ENCODE data around the gene TBXA2R. TPM values are rescaled to one million over a fixed set of nuclear protein-coding genes. Genes with fewer than 3 reads are reported as not detected.

The TBXA2R gene
- total and polyA plus RNA-seq, 2 of the 8 experiments (the other 6 are each of a cell fraction or from before 2014, with no cell fraction given): 0.39 to 0.50 TPM

DNA sequence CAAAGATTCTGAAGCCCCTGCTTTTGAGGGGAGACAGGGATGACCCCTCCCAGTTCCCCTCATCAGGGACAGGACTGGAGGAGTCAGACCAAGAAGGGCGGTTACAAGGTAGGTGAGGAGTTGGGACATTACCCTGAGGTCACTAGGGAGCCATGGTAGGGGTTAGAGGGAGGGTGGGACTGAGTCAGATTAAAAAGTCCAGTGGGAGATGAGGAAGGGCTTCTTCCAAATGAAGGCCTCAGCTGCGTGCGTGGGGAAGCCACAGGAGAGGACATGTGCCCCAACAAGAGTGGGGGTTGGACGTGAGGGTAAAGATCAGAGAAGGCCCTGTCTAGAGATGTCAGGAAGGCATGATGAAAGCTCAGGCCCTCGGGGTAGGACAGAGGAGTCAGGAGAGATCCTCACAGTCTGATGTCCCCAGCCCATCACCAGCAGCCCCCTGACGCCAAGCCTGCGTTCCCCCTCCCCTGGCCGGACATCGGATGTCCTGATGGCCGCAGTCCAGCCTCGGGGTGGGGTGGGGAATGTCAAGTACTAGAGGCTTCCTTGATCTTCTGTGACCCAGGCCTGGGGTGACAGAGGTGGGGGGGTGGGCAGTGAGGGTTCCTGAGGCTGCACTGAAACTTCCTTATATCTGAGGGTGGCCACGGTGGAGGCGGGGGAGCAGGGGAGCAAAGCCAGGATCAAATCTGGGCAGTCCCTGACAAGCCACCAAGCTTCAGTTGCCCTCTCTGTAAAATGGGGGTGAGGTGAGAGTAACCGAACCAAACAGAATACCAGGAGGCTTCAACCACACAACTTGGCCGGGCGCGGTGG lies 42.8 kb downstream of the TBXA2R start:
- no peak overlapping the region for H3K9ac ChIP-seq (replicated peaks in 1 of 4; ENCODE audit: extremely low read depth in 1 of 4, low read depth in 3 of 4, low read length in 3 of 4)

More for the DNA sequence above, 42.8 kb downstream of the TBXA2R start:
- ChIA-PET POLR2A (ENCODE audit: partially characterized antibody) (interaction anchor here (0.7 to 1.5 kb wide), 2 partner anchors 18 to 19 kb away, joined by 4 read pairs; no protein-coding TSS in a partner anchor), CTCF (ENCODE audit: partially characterized antibody) (interaction anchor here (0.6 to 1.8 kb wide), 3 partner anchors 11 to 23 kb away, joined by 3 to 8 read pairs (median 4); no protein-coding TSS in a partner anchor)
- WGBS, 2 experiments (ENCODE audit: extremely low coverage in 1 of 2, insufficient coverage in 1 of 2, insufficient read length in 1 of 2, insufficient replicate concordance in 2 of 2, low coverage in 1 of 2, low lambda C conversion rate in 2 of 2, missing lambda C conversion rate in 1 of 2): 86% methylated on average over 15 of the region's 17 CpGs; no CpG with 5 or more reads in 1 of the 2 experiments
- H2BK12ac ChIP-seq (ENCODE audit: low read depth, low read length): no peak overlapping the region
- H2BK15ac ChIP-seq (ENCODE audit: low read length): no peak overlapping the region
- H3K79me1 ChIP-seq (ENCODE audit: low read depth, low read length): no peaks in the 10 kb centered on the region
- H3K23me2 ChIP-seq (ENCODE audit: low read depth, low read length): no peaks in the 10 kb centered on the region
- no peak overlapping the region for H2BK5ac ChIP-seq (ENCODE audit: low read depth, low read length)
- peaks cover 0 to 7% (median 0%) of the 10 kb centered on the region in 4 experiments; a peak in 1 of 7 replicates for H3K27me3 ChIP-seq (replicated peaks in 1 of 4; ENCODE audit: control insufficient read depth in 3 of 4, extremely low read depth in 1 of 4, insufficient read depth in 3 of 4, low read length in 3 of 4)
- TF ChIP-seq KDM5A (IDR thresholded peaks at IDR 0.05; ENCODE audit: low read length) (no peak), KDM1A (IDR thresholded peaks at IDR 0.05; ENCODE audit: borderline replicate concordance, low read length) (peak; percentile 32; the same call in 1 of the 2 replicates)
- H3K9me3 ChIP-seq (ENCODE audit: insufficient read depth in 2 of 2, low read depth in 1 of 2, low read length in 1 of 2): no peaks in the 10 kb centered on the region
- no peak overlapping the region for H3K4ac ChIP-seq (replicated peaks; ENCODE audit: insufficient read length, low read depth, low read length)
- H4K91ac ChIP-seq (replicated peaks; ENCODE audit: insufficient read length, low read length): no peak overlapping the region
- no peak overlapping the region for H3K56ac ChIP-seq (replicated peaks; ENCODE audit: insufficient read length, low read depth, low read length)
- no peak overlapping the region for H3K27ac ChIP-seq (ENCODE audit: low read depth, low read length)
- DNase-seq (ENCODE audit: low read depth in 1 of 2, low spot score in 2 of 2) (no peak), FAIRE-seq (no peak)
- no peak overlapping the region for H2BK120ac ChIP-seq (replicated peaks; ENCODE audit: low read depth, low read length)
- no peak overlapping the region for H2AFZ ChIP-seq (ENCODE audit: low read length)
- H3K79me2 ChIP-seq (ENCODE audit: control insufficient read depth in 1 of 2, insufficient read depth in 2 of 2, low read length in 2 of 2): no peaks in the 10 kb centered on the region
- H4K20me1 ChIP-seq (replicated peaks in 1 of 2; ENCODE audit: control insufficient read depth in 1 of 2, insufficient read depth in 2 of 2, low read length in 2 of 2): no peaks in the 10 kb centered on the region
- no peak overlapping the region for H4K5ac ChIP-seq (ENCODE audit: insufficient read length, low read depth, low read length)
- no peaks in the 10 kb centered on the region for H3K36me3 ChIP-seq (ENCODE audit: control insufficient read depth in 2 of 4, insufficient read depth in 4 of 4, low read length in 3 of 4)
- H4K8ac ChIP-seq (ENCODE audit: extremely low read depth, insufficient read depth, low read length): no peak overlapping the region
- H3K4me2 ChIP-seq (ENCODE audit: insufficient read depth in 1 of 2, low read depth in 2 of 2, low read length in 2 of 2): no peak overlapping the region
- H2AK5ac ChIP-seq (ENCODE audit: low read depth, low read length): no peak overlapping the region
- no peak overlapping the region for H3K23ac ChIP-seq (ENCODE audit: insufficient read length)
- H2BK20ac ChIP-seq (ENCODE audit: low read length): no peak overlapping the region
- no peaks in the 10 kb centered on the region for H3K4me1 ChIP-seq (replicated peaks in 1 of 4; ENCODE audit: control insufficient read depth in 3 of 4, insufficient read depth in 4 of 4, low read length in 3 of 4)
- H3K18ac ChIP-seq (ENCODE audit: extremely low read depth, low read length): no peak overlapping the region
- H3K4me3 ChIP-seq (ENCODE audit: extremely low read depth in 1 of 4, insufficient read depth in 2 of 4, low read depth in 3 of 4, low read length in 4 of 4): no peak overlapping the region
- H3K14ac ChIP-seq (ENCODE audit: insufficient read length): no peak overlapping the region
